Gastroesophageal sphincter (tissue), 3 donors: ENCODE measurements around the gene GLB1L3.

Experiments
- EP300 ChIP-seq: sonication (generic); formaldehyde crosslinking; IDR thresholded peaks from one replicate; pipeline ENCODE4 v1.6.1; 2017; ENCODE audit warnings: antibody characterized with exemption, mild to moderate bottlenecking
- POLR2A ChIP-seq, 2 donors: fragments of 450-650 bp; IDR thresholded peaks; one replicate each; pipeline ENCODE4 v1.6.1; 2017; ENCODE audit warnings: antibody characterized with exemption in 2 of 2, mild to moderate bottlenecking in 2 of 2, moderate library complexity in 1 of 2
- TF ChIP-seq, protein P1 (sequence below), 4 experiments: fragments of 200-600 bp in 2 of 4; fragments of 450-650 bp in 2 of 4; sonication (generic) in 1 of 4; IDR thresholded peaks; one replicate each; pipeline ENCODE4 v1.5.1; 2017 to 2019; ENCODE audit warnings: antibody characterized with exemption in 4 of 4, mild to moderate bottlenecking in 2 of 4, moderate library complexity in 2 of 4

DNA sequence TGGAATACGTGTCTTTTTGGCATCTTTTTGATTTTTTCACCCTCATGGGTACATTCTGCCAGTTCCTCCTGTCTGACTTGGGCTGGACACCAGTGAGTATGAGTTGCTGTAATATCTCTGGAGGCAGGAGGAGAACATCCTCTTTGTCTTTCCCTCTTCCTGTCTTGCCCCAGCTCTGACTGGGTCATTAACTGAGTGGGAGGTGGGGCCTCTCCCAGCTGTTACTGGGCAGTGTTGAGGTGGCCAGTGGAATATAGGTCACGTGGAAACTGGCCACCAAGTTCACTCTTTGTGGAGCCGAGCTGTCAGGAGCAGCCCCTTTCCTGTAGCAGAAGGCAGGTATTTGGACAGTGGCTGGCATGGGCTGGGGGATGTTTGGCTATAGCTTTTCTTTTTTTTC is 57.8 kb downstream of the GLB1L3 start:
- TF ChIP-seq, protein P1, sequence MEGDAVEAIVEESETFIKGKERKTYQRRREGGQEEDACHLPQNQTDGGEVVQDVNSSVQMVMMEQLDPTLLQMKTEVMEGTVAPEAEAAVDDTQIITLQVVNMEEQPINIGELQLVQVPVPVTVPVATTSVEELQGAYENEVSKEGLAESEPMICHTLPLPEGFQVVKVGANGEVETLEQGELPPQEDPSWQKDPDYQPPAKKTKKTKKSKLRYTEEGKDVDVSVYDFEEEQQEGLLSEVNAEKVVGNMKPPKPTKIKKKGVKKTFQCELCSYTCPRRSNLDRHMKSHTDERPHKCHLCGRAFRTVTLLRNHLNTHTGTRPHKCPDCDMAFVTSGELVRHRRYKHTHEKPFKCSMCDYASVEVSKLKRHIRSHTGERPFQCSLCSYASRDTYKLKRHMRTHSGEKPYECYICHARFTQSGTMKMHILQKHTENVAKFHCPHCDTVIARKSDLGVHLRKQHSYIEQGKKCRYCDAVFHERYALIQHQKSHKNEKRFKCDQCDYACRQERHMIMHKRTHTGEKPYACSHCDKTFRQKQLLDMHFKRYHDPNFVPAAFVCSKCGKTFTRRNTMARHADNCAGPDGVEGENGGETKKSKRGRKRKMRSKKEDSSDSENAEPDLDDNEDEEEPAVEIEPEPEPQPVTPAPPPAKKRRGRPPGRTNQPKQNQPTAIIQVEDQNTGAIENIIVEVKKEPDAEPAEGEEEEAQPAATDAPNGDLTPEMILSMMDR (IDR thresholded peaks at IDR 0.05): no peak
- TF ChIP-seq POLR2A (IDR thresholded peaks at IDR 0.05): no peak
- no peak for TF ChIP-seq EP300
